ENCODE measurements around the gene PPP1R3F. TPM values are rescaled to one million over a fixed set of nuclear protein-coding genes. Genes with fewer than 3 reads are reported as not detected.

The PPP1R3F gene
- total and polyA plus RNA-seq, 8 donors: 1.4 to 20.4 (median 4.8) TPM

GRCh38 chrX:49258749-49259124, 10.9 kb upstream of the PPP1R3F start:
- Histone ChIP-seq H3K27ac (no peak overlapping the region), H3K4me3 (no peak overlapping the region), H3K36me3 (no peaks in the 10 kb centered on the region), H3K27me3 (peaks cover 0 to 12% (median 0%) of the 10 kb centered on the region in 3 donors), H3K9me3 (no peaks in the 10 kb centered on the region), H3K4me1 (no peaks in the 10 kb centered on the region)
- intact Hi-C loops (cut with DNase I; ENCODE audit: low total_unique reads): no loop called here
- no peak for TF ChIP-seq POLR2AphosphoS5 (IDR thresholded peaks at IDR 0.05)
- TF ChIP-seq POLR2A (IDR thresholded peaks at IDR 0.05): no peak
- TF ChIP-seq EP300 (IDR thresholded peaks at IDR 0.05): no peak
- no peak for TF ChIP-seq CTCF (IDR thresholded peaks at IDR 0.05)
- DNase-seq: no peak
- 70 to 88% (median 80%) methylated on average over 3 to 5 of the region's 5 CpGs for WGBS, 5 donors

GRCh38 chrX:49260221-49260985, 9.2 kb upstream of the PPP1R3F start:
- no peaks in the 10 kb centered on the region for H3K4me1 ChIP-seq
- H3K27ac ChIP-seq: no peak overlapping the region
- no peak for DNase-seq
- TF ChIP-seq POLR2A (IDR thresholded peaks at IDR 0.05) (no peak), POLR2AphosphoS5 (IDR thresholded peaks at IDR 0.05) (no peak), CTCF (IDR thresholded peaks at IDR 0.05) (no peak)
- peaks cover 0 to 12% (median 0%) of the 10 kb centered on the region in 3 donors for H3K27me3 ChIP-seq
- WGBS, 5 donors: 84 to 96% (median 91%) methylated on average over 8 to 17 of the region's 17 CpGs
- H3K4me3 ChIP-seq: no peak overlapping the region
- intact Hi-C loops (cut with DNase I; ENCODE audit: low total_unique reads): no loop called here
- H3K36me3 ChIP-seq: no peaks in the 10 kb centered on the region
- no peaks in the 10 kb centered on the region for H3K9me3 ChIP-seq

GRCh38 chrX:49262603-49263002, 7.0 kb upstream of the PPP1R3F start:
- 29 to 80% (median 64%) methylated on average over 1 of the region's 1 CpG for WGBS, 5 donors
- TF ChIP-seq POLR2A (IDR thresholded peaks at IDR 0.05) (no peak), EP300 (IDR thresholded peaks at IDR 0.05) (no peak), POLR2AphosphoS5 (IDR thresholded peaks at IDR 0.05) (no peak), CTCF (IDR thresholded peaks at IDR 0.05) (no peak)

GRCh38 chrX:49263631-49264030, 6.0 kb upstream of the PPP1R3F start:
- Histone ChIP-seq H3K4me1 (no peaks in the 10 kb centered on the region), H3K9me3 (no peaks in the 10 kb centered on the region), H3K4me3 (no peak overlapping the region), H3K36me3 (no peaks in the 10 kb centered on the region), H3K27ac (no peak overlapping the region), H3K27me3 (peaks cover 0 to 8% (median 0%) of the 10 kb centered on the region in 3 donors)
- DNase-seq: no peak
- intact Hi-C loops (cut with DNase I; ENCODE audit: low total_unique reads): no loop called here
- no peak for TF ChIP-seq POLR2A (IDR thresholded peaks at IDR 0.05)
- 78 to 92% (median 85%) methylated on average over 10 of the region's 10 CpGs for WGBS, 5 donors

More at GRCh38 chrX:49262603-49263002, 7.0 kb upstream of the PPP1R3F start:
- H3K4me3 ChIP-seq: no peak overlapping the region
- H3K36me3 ChIP-seq: no peaks in the 10 kb centered on the region
- H3K27me3 ChIP-seq: peaks cover 0 to 12% (median 0%) of the 10 kb centered on the region in 3 donors
- intact Hi-C loops (cut with DNase I; ENCODE audit: low total_unique reads): no loop called here
- no peak for DNase-seq
- no peaks in the 10 kb centered on the region for H3K9me3 ChIP-seq
- H3K4me1 ChIP-seq: no peaks in the 10 kb centered on the region
- no peak overlapping the region for H3K27ac ChIP-seq

- peaks cover 0 to 8% (median 0%) of the 10 kb centered on the region in 3 donors for H3K27me3 ChIP-seq
- H3K4me3 ChIP-seq: no peak within 1 kb of the TSS
- DNase-seq: no peak
- 75 to 88% (median 82%) methylated on average over 10 to 11 of the region's 11 CpGs for WGBS, 5 donors
- no peaks in the 10 kb centered on the region for H3K9me3 ChIP-seq
- no peak within 1 kb of the TSS for H3K27ac ChIP-seq
- H3K4me1 ChIP-seq: no peaks in the 10 kb centered on the region
- TF ChIP-seq POLR2AphosphoS5 (IDR thresholded peaks at IDR 0.05) (no peak), CTCF (IDR thresholded peaks at IDR 0.05) (no peak), POLR2A (IDR thresholded peaks at IDR 0.05) (no peak), EP300 (IDR thresholded peaks at IDR 0.05) (no peak)
- intact Hi-C loops (cut with DNase I; ENCODE audit: low total_unique reads): no loop called here
- no peaks in the 10 kb centered on the region for H3K36me3 ChIP-seq
These were observed 5.1 kb upstream of the PPP1R3F start, which contains the start of gene FOXP3 for GRCh38 chrX:49264460-49264859. Gene FOXP3 (minus strand): TSS chrX:49264710. CDS start chrX:49258505, 6,205 bp downstream.

All from stomach (tissue), 9 donors.